IPS-11a (cell line): Measurements from ENCODE around the gene TPRG1L.
A peak's percentile ranks its signal among the peaks of the same experiment; 100 is the strongest.

ENCODE experiments used
- H3K4me3 ChIP-seq: one replicate; pipeline ENCODE4 v1.5.1; 2013; ENCODE audit warnings: low read depth, low read length, control low read depth

Gene TPRG1L

DNA sequence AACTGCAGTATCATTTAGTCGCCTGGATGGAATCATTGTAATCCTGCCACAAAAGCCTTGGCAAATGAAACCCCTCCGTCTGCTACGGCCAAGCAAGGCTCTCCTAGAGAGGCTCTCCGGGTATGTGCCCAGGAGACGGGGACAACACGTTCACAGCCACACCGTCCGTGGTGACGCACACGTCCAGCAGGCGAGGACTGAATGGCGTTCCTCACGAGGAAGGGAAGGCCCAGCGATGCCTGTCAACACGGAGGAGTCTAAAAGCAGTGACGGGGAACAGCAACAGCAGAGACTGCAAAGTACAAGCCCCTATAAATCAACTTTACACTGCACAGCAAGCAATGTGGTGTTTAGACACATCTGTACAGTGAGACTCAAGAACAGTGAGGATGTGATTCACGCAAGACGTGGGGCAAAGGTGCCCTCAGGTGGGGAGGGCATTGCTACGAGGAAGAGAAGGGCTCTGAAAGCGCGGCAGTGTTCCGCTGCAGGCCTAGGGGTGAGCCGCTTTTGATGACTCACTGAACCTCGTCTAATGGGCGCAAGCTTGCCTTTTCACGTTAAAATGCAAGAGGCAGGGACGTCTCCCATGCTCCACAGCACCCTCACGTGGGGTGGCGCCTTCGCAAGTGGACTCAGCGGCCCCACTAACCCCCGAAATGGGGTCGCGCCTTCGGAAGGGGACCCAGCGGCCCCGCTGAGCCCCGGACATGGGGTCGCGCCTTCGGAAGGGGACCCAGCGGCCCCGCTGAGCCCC, 18.3 kb downstream of the TPRG1L start:
- H3K4me3 ChIP-seq = no peak overlapping the region

DNA sequence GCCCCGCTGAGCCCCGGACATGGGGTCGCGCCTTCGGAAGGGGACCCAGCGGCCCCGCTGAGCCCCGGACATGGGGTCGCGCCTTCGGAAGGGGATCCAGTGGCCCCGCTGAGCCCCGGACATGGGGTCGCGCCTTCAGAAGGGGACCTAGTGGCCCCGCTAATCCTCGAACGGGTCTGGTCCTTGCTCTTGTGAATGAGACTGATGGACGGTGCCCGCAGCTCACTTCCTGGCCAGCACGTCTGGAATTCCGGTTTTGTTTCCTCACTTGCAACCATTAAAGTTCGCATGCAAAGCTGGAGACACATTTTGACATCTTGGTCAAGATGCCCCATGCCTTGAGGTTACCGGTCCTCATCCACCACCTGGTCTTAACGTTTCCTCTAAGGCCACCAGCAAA, 19.5 kb downstream of the TPRG1L start:
- H3K4me3 ChIP-seq = no peak overlapping the region

DNA sequence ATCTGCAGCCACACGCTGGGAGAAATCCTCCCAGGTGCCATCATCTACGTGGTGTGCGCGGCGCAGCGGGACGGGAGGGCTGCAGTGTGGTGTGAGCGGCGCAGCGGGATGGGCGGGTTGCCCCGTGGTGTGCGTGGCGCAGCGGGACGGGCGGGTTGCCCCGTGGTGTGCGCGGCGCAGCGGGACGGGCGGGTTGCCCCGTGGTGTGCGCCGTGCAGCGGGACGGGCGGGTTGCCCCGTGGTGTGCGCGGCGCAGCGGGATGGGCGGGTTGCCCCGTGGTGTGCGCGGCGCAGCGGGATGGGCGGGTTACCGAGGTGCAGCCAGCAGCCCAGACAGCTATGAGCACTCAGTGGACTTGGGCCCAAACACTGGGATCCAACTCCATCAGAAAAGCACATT, 20.4 kb downstream of the TPRG1L start:
- no peak overlapping the region for H3K4me3 ChIP-seq

DNA sequence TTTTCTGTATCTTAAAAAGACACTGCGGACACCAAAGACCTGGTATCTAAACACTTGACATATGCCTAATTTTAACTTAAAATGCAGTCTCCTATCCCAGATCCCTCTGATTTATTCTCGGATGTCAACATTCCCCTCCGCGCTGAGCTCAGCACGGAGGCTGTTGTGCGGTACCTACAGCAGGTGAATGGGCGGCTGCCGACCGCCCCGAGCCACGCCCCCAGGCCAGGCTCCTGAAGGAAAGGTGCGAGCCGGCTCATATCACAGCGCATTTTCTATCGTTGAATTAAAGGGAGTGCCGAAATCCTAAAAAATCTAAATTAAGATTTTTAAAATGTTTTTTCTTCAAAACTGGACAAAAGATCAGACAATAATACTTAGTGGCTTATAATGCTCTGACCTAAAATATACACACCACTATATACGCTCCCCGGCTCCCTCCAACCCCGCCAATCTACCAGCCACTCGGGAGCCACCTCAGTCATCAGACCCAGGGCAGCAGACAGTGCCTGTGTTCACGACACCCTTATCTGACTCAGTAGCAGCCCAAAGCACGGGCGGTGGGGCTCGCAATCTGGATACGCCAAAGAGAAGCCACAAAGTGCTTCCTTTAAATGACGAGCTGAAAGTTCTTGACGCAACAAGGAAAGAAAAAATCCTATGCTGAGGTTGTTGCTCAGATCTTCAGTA, 21.0 kb downstream of the TPRG1L start:
- H3K4me3 ChIP-seq = no peak overlapping the region

DNA sequence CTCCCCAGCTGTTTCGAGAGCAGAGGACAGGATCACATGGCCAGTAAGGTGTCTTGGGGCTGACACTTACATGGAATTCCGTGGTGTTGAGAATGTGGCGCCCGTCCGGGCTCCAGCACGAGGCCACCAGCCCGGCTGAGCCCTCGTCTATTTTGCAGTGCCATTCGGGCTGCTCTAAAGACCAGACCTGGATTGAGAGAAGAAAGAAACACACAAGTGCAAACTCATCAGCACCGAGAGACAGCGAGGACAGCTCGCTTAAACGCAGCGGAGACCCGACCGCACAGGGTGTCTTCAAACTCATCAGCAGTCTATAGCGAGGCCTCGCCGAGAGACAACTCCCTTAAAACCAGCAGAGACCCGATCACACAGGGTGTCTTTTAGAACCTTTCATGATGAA, 21.8 kb downstream of the TPRG1L start:
- H3K4me3 ChIP-seq = no peak overlapping the region

DNA sequence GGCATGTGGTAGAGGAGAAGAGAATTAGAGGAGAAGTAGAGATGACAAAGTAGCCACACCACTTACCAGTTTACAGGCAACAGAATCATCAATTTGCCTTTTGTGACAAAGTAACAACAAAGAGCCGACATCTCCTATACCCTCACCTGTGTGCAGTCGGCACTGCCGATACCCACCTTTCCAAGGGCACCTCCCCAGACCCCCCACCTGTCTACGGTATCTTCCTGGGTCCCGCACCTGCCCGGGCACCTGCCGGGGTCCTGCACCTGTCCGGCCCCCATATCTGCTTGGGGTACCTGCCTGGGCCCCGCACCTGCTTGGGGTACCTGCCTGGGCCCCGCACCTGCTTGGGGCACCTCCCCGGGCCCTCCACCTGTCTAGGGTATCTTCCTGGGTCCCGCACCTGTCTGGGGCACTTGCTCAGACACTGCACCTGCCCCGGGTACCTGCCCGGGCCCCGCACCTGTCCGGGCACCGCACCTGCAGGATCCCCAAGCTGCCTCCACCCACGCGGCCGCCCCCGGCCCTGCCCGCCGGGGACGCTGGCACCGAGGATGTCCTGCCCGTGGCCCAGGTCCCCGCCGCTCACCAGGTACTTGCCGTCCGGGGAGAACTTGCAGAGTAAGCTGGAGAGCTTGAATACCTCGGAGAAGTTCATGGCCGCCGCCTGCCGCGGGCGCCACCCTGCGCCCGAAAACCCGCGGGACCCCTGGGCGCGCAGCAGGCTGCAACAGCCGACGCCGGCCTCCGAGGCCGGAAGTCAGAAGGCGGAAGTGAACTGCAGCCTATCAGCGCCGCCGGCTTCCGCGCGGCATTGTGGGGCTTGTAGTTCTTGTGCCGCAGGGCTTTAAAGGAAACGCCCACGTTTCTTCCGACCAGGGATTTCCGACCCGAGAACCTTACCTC, 24.8 kb downstream of the TPRG1L start, which contains the start of gene WRAP73:
TSS of gene WRAP73 (minus strand) at position 762 of the 906 bp plus-strand sequence. CDS start at position 658, 104 bp downstream.
- H3K4me3 ChIP-seq = peak within 1 kb of the TSS; percentile 69

DNA sequence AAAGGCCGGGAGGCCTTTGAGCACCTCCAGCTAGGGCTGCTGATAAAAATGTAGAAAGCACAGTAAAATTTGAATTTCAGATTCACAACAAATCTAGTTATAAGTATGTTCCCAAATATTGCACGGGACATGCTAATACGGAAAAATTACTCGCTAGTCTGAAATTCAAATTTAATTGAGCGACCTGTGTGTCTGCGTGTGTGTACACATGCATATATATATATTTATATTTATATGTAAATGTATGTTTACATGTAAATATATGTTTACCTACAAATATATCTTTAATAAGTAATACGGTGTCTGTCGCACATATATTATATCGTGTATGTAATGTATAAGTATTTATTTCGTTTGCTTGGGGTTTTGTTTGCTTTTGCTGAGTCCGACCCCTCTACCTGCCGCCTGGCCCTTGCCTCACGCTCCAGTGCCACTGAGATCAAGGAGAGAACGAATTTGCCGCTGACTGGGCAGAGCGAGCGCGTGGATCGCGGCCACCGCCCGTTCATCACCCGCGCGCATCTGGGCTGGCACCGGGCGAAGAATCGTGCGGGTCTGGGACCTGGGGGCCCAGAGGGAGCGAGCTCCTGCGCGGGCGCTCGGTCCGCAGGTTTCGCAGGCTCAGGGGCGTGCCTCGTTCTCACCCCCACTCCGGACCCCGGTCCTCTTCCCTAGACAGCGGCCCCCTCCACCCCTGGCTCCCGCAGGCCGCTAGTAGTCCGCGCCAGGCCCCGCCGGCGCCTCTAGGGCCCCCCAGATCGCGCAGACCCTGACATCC, 25.6 kb downstream of the TPRG1L start:
- no peak overlapping the region for H3K4me3 ChIP-seq

DNA sequence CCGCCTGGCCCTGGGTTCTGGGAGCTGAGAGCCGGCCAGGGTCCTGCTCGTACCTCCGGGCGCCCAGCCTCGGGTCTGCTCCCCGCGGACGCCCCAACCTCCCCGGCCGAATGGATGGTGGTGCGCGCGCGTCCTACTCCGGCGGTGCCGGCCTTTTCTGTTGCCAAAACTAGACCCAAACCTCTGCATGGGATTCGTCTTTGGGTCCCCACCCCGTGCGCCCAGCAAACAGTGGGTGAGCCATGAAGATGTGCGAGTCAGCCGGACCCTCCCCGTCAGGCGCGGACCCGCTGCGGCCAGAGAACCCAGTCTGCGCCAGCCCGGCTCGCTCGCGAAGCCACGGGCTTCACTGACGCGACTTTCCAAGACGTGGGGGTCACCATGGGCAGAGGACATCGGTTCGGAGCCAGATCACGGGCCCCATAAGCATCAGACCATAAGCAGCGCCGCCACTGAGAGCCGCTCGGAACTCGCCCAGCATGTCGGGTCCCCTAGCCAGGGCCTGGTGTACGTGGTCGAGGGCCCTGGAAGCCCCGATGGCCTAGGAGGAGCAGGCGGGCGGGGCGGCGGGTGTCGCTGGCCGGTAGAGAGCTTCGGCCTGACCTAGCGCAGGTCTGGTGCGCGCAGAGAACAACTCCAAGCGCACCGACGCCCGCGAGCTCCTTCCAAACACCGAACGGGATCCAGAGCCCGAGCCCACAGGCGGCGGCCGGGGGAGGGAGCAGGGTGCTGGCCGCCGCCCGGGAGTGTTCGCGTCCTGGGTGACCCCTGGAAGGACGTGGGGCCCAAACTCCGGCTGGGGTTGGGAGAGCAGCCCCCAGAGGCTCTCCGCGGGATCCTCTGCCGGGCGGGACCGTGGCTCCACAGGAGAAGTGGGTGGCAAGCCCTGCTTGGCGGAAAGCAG, 26.5 kb downstream of the TPRG1L start:
- peak overlapping the region; percentile 35 for H3K4me3 ChIP-seq

DNA sequence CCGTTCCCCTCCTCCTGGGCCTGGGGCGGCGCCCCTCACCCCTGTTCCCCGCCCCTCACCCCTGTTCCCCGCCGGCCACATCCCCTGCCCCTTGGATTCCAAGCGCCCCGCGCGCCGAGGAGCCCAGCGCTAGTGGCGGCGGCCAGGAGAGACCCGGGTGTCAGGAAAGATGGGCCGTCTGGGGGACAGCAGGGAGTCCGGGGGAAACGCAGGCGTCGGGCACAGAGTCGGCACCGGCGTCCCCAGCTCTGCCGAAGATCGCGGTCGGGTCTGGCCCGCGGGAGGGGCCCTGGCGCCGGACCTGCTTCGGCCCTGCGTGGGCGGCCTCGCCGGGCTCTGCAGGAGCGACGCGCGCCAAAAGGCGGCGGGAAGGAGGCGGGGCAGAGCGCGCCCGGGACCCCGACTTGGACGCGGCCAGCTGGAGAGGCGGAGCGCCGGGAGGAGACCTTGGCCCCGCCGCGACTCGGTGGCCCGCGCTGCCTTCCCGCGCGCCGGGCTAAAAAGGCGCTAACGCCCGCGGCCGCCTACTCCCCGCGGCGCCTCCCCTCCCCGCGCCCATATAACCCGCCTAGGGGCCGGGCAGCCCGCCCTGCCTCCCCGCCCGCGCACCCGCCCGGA, 27.2 kb downstream of the TPRG1L start, which contains the start of gene TP73:
TSS of gene TP73 (plus strand) at position 587 of the 618 bp plus-strand sequence. CDS start 29,850 bp downstream, outside the sequence.
- peak within 1 kb of the TSS; percentile 35 for H3K4me3 ChIP-seq

DNA sequence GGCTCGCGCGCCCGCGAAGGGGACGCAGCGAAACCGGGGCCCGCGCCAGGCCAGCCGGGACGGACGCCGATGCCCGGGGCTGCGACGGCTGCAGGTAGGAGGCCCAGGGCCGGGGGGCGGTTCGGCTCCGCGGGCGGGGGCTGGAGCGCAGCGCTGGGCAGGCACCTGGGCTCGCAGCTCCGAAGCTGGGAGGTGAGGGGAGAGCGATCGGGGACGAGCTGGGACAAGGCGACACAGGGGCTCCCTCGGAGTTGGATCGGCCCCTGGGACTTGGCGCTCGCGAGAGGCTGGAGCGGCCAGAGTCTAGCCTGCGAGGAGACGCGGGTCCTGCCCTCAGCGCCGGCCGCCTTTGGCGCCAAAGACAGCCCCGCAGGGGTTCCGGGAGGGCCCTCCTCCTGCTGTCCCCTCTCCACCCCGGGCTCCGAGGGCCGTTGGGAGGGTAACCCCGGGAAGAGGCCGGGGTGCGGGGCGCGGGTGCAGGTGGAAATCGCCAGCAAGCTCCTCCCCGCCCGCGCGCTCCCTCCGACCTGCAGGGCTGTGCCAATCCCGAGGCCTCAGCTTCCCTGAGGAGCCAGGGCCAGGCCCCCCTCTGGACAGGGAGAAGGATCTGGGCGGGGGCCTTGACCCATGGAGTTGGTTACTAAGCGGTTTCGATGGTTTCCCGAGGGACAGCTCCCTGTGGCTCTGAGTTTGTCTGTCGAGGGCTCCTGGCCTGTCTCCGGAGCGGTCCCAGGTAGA, 27.9 kb downstream of the TPRG1L start:
- peak overlapping the region; percentile 33 for H3K4me3 ChIP-seq

DNA sequence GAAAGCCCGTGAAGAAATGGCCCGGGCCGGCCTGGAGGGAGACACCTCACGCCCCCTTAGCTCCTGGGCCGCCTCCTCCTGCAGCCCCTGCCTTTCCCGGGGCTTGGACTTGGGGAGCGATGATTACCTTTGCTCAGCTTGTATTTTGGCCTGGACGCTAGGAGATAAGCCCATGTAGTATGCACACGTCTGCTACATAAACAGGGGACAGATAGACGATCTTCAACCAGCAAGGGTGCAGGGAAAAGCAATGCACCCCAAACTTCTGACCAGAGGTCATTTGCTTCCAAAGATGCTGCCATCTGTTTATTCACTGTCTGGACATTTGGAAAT, 28.4 kb downstream of the TPRG1L start:
- H3K4me3 ChIP-seq = no peak overlapping the region

DNA sequence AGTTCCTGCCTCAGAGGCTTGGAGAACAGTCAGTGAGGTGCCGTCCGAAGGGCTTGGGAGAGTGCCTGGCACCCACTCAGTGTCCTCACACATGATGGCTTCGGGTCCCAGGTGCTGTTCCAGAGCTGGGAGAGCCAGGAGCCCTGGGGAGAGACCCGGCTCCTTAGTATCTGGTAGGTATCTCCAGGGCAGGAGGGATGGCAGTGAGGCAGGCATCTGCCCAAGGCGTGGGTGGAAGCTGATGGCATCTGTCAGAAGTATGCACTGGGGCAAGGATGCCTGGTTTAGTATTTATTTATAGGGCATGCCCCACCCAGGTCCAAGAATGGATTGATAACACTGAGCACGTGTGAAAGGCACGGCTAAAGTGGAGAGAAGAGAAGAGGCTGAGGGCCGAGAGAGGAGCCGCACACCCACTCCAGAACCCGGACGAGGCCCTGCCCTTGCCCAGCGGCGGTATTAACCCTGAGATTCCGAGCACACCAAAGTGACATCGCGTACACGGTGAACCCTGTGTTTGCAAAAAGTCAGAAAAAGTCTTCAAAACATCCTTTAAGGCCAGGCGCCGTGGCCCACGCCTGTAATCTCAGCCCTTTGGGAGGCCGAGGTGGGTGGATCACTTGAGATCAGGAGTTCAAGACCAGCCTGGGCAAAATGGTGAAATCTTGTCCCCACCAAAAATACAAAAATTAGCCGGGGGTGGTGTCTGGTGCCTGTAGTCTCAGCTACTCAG, 29.9 kb downstream of the TPRG1L start:
- H3K4me3 ChIP-seq = no peak overlapping the region

DNA sequence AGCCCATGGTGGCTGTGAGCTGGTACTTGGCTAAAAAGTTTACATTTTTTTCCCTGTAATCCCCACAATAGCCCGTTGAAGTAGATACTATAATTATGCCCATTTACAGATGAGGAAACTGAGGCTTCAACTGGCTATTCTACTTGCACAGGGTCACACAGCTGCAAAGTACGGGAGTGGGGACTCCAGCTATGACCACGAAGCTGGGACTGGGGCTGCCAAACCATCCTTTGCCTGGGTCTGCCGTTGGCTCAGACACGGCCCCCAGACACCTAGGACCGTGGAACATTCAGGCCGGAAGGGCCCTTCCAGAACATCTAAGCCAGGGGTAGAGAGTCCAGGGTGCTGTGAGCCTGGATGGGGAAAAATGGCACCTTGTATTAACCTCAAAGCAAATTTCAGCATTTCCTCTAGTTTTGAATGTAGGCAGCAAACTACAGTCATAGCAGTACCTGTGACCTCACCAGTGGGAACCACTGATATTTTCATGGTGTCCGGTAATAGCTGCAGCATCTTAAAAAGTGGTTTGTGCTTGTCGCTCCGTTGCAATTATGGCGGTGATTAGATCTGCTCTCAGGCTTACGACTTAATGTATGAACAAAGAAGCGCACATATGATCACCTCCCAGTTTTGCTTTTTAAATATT, 31.8 kb downstream of the TPRG1L start:
- no peak overlapping the region for H3K4me3 ChIP-seq

DNA sequence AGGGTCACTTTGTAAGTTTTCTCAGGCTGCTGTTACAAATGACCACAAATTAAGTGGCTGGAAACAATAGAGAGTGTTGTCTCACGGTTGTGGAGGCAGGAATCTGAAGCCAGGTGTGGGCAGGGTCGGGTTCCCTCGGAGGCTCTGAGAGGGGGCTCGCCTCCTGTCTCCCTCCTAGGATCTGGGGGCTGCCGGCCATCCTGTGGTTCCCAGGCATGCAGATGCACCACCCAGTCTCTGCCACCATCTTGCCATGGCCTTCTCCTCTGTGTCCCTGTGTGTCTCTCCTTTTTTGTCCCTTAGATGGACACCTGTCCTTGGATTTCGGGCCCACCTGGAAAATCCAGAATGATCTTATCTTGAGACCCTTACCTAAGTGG, 32.3 kb downstream of the TPRG1L start:
- H3K4me3 ChIP-seq = no peak overlapping the region

DNA sequence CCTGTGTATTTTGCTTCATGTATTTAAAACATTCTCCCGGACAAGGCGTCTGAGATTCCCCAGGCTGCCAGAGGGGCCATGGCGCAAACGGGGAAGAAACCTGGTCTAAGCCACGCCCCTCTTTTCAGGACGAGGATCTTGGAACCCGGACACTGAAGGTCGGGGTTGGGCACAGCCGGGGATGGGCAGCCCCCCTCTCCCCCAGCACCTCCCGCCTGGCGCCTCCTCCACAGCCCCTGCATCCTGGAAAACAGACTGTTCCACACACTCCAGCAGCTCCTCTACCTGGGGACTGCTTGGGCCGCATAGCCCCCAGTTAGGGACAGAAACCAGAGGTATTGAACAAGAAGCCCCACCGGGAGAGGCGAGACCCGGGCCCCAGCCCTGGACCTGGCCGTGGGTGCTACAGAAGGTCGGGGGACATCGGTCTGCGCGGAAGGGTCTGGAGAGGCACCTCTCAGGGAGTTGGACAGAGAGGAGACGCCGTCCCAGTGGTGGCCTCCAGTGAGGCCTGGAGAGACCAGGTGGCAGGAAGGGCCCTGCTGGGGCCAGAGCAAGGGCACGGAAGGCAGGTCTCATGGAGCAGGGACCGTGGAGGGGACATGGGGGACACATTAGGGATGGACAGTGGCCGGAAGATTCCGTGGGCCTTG, 32.9 kb downstream of the TPRG1L start:
- H3K4me3 ChIP-seq = no peak overlapping the region

DNA sequence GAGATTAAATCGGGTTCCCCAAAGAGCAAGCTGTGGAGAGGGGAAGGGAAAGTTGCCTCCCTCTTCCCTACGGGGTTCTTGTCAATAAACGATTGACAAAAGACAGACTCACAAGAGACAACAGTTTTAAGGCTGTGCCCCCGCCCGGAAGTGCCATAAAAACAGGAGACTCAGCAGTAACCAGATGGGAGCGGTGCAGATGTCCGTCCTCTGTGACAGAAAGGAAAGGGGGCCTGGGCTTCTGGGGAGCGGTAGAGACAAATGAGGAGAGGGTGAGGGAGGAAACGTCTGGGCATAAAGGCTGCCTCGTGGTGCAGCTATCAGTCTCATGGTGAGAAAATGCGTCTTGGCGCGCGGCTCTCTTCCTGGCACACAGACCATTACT, 33.4 kb downstream of the TPRG1L start:
- H3K4me3 ChIP-seq = no peak overlapping the region

DNA sequence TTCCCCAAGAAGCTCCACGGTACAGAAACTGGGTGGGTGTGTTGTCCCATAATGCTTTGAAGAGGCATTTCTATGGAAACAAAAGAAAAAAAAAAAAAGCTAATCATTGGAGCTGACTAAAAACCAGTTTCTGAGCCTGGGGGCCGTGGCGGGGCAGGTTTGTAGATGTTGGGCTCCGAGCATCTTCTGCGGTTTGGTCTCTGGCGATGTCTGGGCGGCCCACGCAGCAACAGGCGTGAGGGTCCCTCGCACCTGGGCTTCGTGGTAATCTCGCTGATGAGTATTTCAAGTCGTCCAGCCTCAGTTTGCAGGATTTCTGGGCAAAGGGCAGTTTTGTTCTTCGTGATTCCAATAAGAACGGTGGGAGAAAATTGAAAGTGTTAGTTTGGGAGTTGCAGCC, 34.3 kb downstream of the TPRG1L start:
- H3K4me3 ChIP-seq = no peak overlapping the region
